PC-9 (cell line): ENCODE measurements around the gene HOXB5. TPM values are rescaled to one million over a fixed set of nuclear protein-coding genes. Genes with fewer than 3 reads are reported as not detected.

ENCODE experiments used
- BruUV-seq: library from RNA; stranded (reverse); fragments of 400-500 nt; replicated peaks from 2 replicates; lab custom pipeline; 2021; lab: Mats Ljungman, UMichigan
- CTCF ChIA-PET: fragments of 300-600 bp; sonication (Branson Sonifier 250); formaldehyde crosslinking; loops from one replicate; lab custom pipeline; 2022; ENCODE audit warnings: antibody characterized with exemption; lab: Charles Lee
- POLR2A ChIA-PET: fragments of 300-600 bp; sonication (Branson Sonifier 250); formaldehyde crosslinking; loops from one replicate; lab custom pipeline; 2022; ENCODE audit warnings: antibody characterized with exemption; ENCODE audit not compliant: unreplicated experiment; lab: Charles Lee
- DNase-seq, 2 experiments: peaks; one replicate each; pipeline versions ENCODE4 v3.0.0 to v3.0.0-alpha.2; 2015 to 2022; ENCODE audit warnings: mixed read lengths in 1 of 2
- H2AFZ ChIP-seq: fragments of 200-600 bp; sonication (generic); 2 replicates; pipeline ENCODE4 v1.8.1; 2017; ENCODE audit warnings: antibody characterized with exemption
- H3F3A ChIP-seq: fragments of 200-600 bp; sonication (generic); 2 replicates; pipeline ENCODE4 v1.8.1; 2017; ENCODE audit warnings: antibody characterized with exemption, mild to moderate bottlenecking, low read depth; ENCODE audit not compliant: insufficient read depth
- H3K27ac ChIP-seq: fragments of 200-600 bp; sonication (generic); 2 replicates; pipeline ENCODE4 v1.6.1; 2016; ENCODE audit warnings: mixed run types
- H3K27me3 ChIP-seq: fragments of 200-600 bp; sonication (generic); 2 replicates; pipeline ENCODE4 v1.6.1; 2016; ENCODE audit warnings: low read depth, mixed run types; ENCODE audit not compliant: insufficient read depth
- H3K36me3 ChIP-seq: fragments of 200-600 bp; sonication (generic); 2 replicates; pipeline ENCODE4 v1.6.1; 2016; ENCODE audit warnings: low read depth, mixed run types
- H3K4me1 ChIP-seq: fragments of 200-600 bp; sonication (generic); replicated peaks from 2 replicates; pipeline ENCODE4 v1.6.1; 2016; ENCODE audit warnings: mixed run types; ENCODE audit not compliant: insufficient read depth
- H3K4me2 ChIP-seq: fragments of 200-600 bp; sonication (generic); 2 replicates; pipeline ENCODE4 v1.6.1; 2017; ENCODE audit warnings: mixed run types
- H3K4me3 ChIP-seq: fragments of 200-600 bp; sonication (generic); 2 replicates; pipeline ENCODE4 v1.6.1; 2016; ENCODE audit warnings: mixed run types
- H3K79me2 ChIP-seq: fragments of 200-600 bp; sonication (generic); 2 replicates; pipeline ENCODE4 v1.6.1; 2017; ENCODE audit warnings: low read depth, mixed run types
- H3K9me2 ChIP-seq: fragments of 200-600 bp; sonication (generic); 2 replicates; pipeline ENCODE4 v1.8.1; 2017; ENCODE audit warnings: mild to moderate bottlenecking; ENCODE audit not compliant: insufficient read depth
- H3K9me3 ChIP-seq: fragments of 200-600 bp; sonication (generic); 2 replicates; pipeline ENCODE4 v1.8.1; 2016; ENCODE audit warnings: low read depth; ENCODE audit not compliant: insufficient read depth
- H4K20me1 ChIP-seq: fragments of 200-600 bp; sonication (generic); 2 replicates; pipeline ENCODE4 v1.8.1; 2017; ENCODE audit not compliant: insufficient read depth
- EZH2 ChIP-seq: fragments of 200-600 bp; sonication (generic); IDR thresholded peaks from 2 replicates; pipeline ENCODE4 v1.8.0; 2017; ENCODE audit warnings: antibody characterized with exemption, low read depth
- intact Hi-C: fragments of 100-400 bp; cut with micrococcal nuclease; formaldehyde crosslinking; loops from one replicate; pipeline ENCODE4 v1.10.0; 2022; ENCODE audit not compliant: unreplicated experiment
- total RNA-seq: library from RNA; stranded (reverse); gene quantifications from 2 replicates; pipeline ENCODE4 v1.2.3, GENCODE V29; 2021
- TF ChIP-seq, protein P1 (sequence below): fragments of 200-600 bp; sonication (generic); conservative IDR thresholded peaks from 2 replicates; pipeline ENCODE4 v1.6.1; 2017; ENCODE audit warnings: mixed run types, antibody characterized with exemption, mild to moderate bottlenecking, moderate library complexity

HOXB5 gene
- total RNA-seq, 1 experiment from 2014 or later = 12.9 TPM

DNA sequence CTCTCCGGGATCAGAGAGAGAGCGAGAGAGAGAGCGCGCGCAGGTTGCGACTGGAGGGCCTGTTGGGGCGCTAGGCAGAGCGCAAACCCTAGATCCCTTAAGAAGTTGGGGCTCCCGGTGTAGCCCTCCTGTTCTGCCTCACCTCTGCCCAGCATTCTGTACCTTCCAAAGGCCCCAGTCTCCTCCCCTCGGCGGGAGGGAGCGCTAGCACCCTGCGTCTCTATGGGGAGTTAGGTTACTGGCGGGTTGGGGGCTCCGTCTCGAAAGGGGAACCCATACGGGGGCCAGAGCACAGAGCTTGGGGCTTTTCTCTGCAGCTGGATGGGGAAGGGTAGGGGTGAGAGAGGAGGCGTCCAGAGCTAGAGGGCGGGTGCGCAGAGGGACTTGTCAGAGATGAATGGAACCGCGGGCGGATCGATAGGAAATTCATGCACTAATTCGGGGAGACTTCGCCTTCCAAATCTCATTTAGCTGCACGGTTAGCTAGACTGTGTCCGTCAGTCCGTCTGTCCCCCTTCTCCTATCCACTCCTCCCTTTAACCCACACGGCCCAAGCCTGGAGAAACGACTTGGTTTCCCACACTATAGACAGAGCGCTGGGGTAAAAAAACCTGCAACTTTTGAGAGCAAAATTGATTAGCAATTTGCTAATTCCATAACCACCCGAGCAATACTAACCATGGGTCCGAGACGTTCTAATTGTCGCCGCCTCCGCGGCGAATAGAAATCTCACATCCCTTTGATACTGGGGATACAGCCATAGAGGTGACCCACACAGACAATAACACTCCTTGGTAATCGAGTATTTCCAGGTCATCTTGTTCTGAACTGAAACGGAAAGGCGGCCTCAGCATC is 14.7 kb downstream of the HOXB5 start:
- TF ChIP-seq, protein P1, sequence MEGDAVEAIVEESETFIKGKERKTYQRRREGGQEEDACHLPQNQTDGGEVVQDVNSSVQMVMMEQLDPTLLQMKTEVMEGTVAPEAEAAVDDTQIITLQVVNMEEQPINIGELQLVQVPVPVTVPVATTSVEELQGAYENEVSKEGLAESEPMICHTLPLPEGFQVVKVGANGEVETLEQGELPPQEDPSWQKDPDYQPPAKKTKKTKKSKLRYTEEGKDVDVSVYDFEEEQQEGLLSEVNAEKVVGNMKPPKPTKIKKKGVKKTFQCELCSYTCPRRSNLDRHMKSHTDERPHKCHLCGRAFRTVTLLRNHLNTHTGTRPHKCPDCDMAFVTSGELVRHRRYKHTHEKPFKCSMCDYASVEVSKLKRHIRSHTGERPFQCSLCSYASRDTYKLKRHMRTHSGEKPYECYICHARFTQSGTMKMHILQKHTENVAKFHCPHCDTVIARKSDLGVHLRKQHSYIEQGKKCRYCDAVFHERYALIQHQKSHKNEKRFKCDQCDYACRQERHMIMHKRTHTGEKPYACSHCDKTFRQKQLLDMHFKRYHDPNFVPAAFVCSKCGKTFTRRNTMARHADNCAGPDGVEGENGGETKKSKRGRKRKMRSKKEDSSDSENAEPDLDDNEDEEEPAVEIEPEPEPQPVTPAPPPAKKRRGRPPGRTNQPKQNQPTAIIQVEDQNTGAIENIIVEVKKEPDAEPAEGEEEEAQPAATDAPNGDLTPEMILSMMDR = no peak
- TF ChIP-seq EZH2 = no peak
- Histone ChIP-seq H3K9me3 (no peaks in the 10 kb centered on the region), H3F3A (no peaks in the 10 kb centered on the region), H4K20me1 (no peaks in the 10 kb centered on the region), H3K27ac (no peak overlapping the region), H3K4me2 (no peak overlapping the region), H3K4me3 (no peak overlapping the region), H3K4me1 (no peaks in the 10 kb centered on the region), H3K27me3 (no peaks in the 10 kb centered on the region), H3K79me2 (no peaks in the 10 kb centered on the region), H3K9me2 (no peaks in the 10 kb centered on the region), H3K36me3 (no peaks in the 10 kb centered on the region), H2AFZ (no peak overlapping the region)
- intact Hi-C loops = no loop called here
- DNase-seq = no peak
- POLR2A ChIA-PET = no interaction called here
- no TSS peak for BruUV-seq
- CTCF ChIA-PET = no interaction called here

DNA sequence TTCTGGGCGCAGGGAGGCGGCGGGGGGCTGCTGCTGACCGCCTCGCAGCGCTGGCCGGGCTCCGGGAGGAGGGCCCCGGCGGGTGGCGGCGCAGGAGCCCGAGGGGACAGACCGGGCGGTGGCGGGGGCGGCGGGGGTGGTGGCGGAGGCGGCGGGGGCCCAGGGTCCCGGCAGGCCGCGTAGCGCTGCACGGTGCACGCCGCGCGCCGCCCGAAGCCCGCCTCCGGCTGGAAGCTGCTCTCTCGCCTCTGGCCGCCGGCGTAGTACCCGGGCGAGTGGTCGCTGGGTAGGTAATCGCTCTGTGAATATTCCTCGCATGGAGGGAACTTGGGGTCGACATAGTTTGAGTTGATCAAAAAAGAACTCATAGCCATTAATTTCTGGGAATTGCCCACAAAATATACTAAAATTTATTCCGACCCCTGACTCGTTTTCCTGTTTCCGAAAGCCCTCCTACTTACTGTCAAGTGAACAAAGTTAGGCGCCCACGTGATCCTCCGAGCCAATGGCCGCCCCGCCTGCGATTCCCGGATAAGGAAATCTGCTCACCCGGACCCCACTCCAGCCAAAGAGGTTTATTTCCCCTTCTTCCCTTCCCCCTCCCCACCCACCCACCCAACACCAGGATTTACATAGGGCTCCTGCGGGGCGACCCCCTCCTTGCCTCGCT is 15.5 kb downstream of the HOXB5 start, which contains the start of gene HOXB4:
Gene HOXB4, minus strand, starts transcription at position 405 of the 670 bp plus-strand sequence. Its CDS starts 31 bp downstream, at position 374.
- no TSS peak for BruUV-seq
- ChIA-PET CTCF (no interaction called here), POLR2A (no interaction called here)
- no peak for DNase-seq
- no peaks in the 10 kb centered on the region for H3K79me2 ChIP-seq
- no peaks in the 10 kb centered on the region for H3K4me1 ChIP-seq
- H3K36me3 ChIP-seq = no peaks in the 10 kb centered on the region
- no peak within 1 kb of the TSS for H3K4me3 ChIP-seq
- H3K9me2 ChIP-seq = no peaks in the 10 kb centered on the region
- no peak within 1 kb of the TSS for H3K27ac ChIP-seq
- no peaks in the 10 kb centered on the region for H3F3A ChIP-seq
- H3K27me3 ChIP-seq = no peaks in the 10 kb centered on the region
- no peaks in the 10 kb centered on the region for H4K20me1 ChIP-seq
- intact Hi-C loops = no loop called here
- TF ChIP-seq EZH2 = no peak
- TF ChIP-seq, protein P1 = no peak
- no peaks in the 10 kb centered on the region for H3K9me3 ChIP-seq
- H2AFZ ChIP-seq = no peak within 1 kb of the TSS
- no peak within 1 kb of the TSS for H3K4me2 ChIP-seq

DNA sequence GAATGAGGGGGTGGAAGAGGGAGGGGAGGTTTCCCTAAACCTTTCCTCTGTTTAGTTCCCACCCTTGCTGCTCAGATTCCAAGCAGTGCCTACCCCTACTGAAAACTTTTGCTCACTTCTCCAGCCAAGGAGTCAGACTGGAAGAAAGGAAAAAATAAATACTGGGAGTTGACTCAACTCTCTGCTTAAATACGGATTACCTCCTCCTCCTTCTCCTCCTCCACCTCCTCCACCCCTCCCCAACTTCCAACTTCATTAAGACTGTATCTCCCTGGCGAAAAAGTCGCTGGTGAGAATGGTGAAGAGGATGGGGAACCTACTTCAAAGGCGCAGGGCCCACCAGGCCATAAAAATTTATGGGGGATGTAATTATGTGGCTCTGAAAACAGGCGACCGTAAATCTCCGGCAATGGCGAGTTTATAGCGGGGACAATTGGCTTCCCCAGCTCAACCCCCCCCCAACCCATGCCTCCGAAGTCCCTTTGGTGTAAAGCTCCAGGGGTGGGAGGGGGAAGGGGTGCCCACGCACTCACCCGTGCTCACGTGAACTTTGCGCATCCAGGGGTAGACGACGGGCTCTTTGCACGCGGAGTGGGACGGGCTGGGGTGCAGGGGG is 16.1 kb downstream of the HOXB5 start:
- Histone ChIP-seq H3K79me2 (no peaks in the 10 kb centered on the region), H3K27me3 (no peaks in the 10 kb centered on the region), H3K9me2 (no peaks in the 10 kb centered on the region), H3K4me3 (no peak overlapping the region), H3K9me3 (no peaks in the 10 kb centered on the region), H3K4me1 (no peaks in the 10 kb centered on the region), H3K36me3 (no peaks in the 10 kb centered on the region), H2AFZ (no peak overlapping the region), H3F3A (no peaks in the 10 kb centered on the region), H3K27ac (no peak overlapping the region), H3K4me2 (no peak overlapping the region), H4K20me1 (no peaks in the 10 kb centered on the region)
- intact Hi-C loops = no loop called here
- BruUV-seq = no TSS peak
- ChIA-PET CTCF (no interaction called here), POLR2A (no interaction called here)
- TF ChIP-seq, protein P1 = no peak
- TF ChIP-seq EZH2 = no peak
- no peak for DNase-seq
